SK-N-SH (cell line): ENCODE measurements around the gene PTPN6. TPM values are rescaled to one million over a fixed set of nuclear protein-coding genes. Genes with fewer than 3 reads are reported as not detected.

Source experiments
- CTCF ChIA-PET: fragments of 300-600, 350-600 bp; formaldehyde crosslinking; extraction: SDS; loops from one replicate; lab custom pipeline; 2021; lab: Yijun Ruan, JAX
- POLR2A ChIA-PET: fragments of 350-600 bp; sonication (Branson Sonifier 250); formaldehyde crosslinking; extraction: SDS; loops from one replicate; lab custom pipeline; 2020; ENCODE audit warnings: antibody characterized with exemption, inconsistent platforms; lab: Yijun Ruan, JAX
- DNase-seq: peaks from one replicate; pipeline ENCODE4 v3.0.0; 2012
- H2AFZ ChIP-seq: fragments of 200-600 bp; sonication (generic); 2 replicates; pipeline ENCODE4 v1.8.1; 2016; ENCODE audit warnings: antibody characterized with exemption, mild to moderate bottlenecking, low read depth
- H3F3A ChIP-seq: fragments of 200-600 bp; sonication (generic); replicated peaks from 2 replicates; pipeline ENCODE3; 2016; ENCODE audit warnings: antibody characterized with exemption, mild to moderate bottlenecking; ENCODE audit not compliant: insufficient read depth
- H3K27ac ChIP-seq, 2 experiments: fragments of 200-500 bp in 1 of 2; fragments of 200-600 bp in 1 of 2; sonication (Bioruptor generic) in 1 of 2; sonication (generic), shearing (Covaris generic) in 1 of 2; 2 replicates each; pipeline versions ENCODE4 v1.5.1 to v1.6.1; 2014 to 2016; ENCODE audit warnings: low read depth in 2 of 2, inconsistent platforms in 1 of 2, low read length in 1 of 2, mild to moderate bottlenecking in 1 of 2, mixed read lengths in 1 of 2
- H3K27me3 ChIP-seq: fragments of 200-600 bp; sonication (generic), shearing (Covaris generic); 2 replicates; pipeline ENCODE4 v1.6.1; 2016; ENCODE audit warnings: mixed run types; ENCODE audit not compliant: insufficient read depth
- H3K36me3 ChIP-seq, 2 experiments: fragments of 200-500 bp in 1 of 2; fragments of 200-600 bp in 1 of 2; sonication (Bioruptor generic) in 1 of 2; sonication (generic) in 1 of 2; replicated peaks in 1 of 2; 2 replicates each; pipeline versions ENCODE3 to v1.5.1; 2014 to 2016; ENCODE audit warnings: low read length in 1 of 2, mild to moderate bottlenecking in 1 of 2; ENCODE audit not compliant: insufficient read depth in 2 of 2, control insufficient read depth in 1 of 2
- H3K4me1 ChIP-seq, 2 experiments: fragments of 200-500 bp in 1 of 2; fragments of 200-600 bp in 1 of 2; sonication (Bioruptor generic) in 1 of 2; sonication (generic), shearing (Covaris generic) in 1 of 2; 2 replicates each; pipeline versions ENCODE4 v1.5.1 to v1.6.1; 2014 to 2016; ENCODE audit warnings: low read depth in 1 of 2, low read length in 1 of 2, mixed run types in 1 of 2; ENCODE audit not compliant: insufficient read depth in 2 of 2, control insufficient read depth in 1 of 2
- H3K4me2 ChIP-seq: fragments of 200-600 bp; sonication (generic), shearing (Covaris generic); 2 replicates; pipeline ENCODE4 v1.6.1; 2017; ENCODE audit warnings: mixed run types
- H3K4me3 ChIP-seq, 2 experiments: fragments of 200-500 bp in 1 of 2; fragments of 200-600 bp in 1 of 2; sonication (Bioruptor generic) in 1 of 2; sonication (generic), shearing (Covaris generic) in 1 of 2; 2 replicates each; pipeline versions ENCODE4 v1.5.1 to v1.8.1; 2014 to 2016; ENCODE audit warnings: low read depth in 2 of 2, inconsistent platforms in 1 of 2, low read length in 1 of 2, mild to moderate bottlenecking in 1 of 2, mixed read lengths in 1 of 2, moderate library complexity in 1 of 2
- H3K79me2 ChIP-seq: fragments of 200-600 bp; sonication (generic); 2 replicates; pipeline ENCODE4 v1.8.1; 2017; ENCODE audit warnings: mild to moderate bottlenecking; ENCODE audit not compliant: insufficient read depth
- H3K9ac ChIP-seq: fragments of 200-600 bp; sonication (generic); 2 replicates; pipeline ENCODE4 v1.6.1; 2017; ENCODE audit warnings: mixed run types
- H3K9me2 ChIP-seq: fragments of 200-600 bp; sonication (generic); 2 replicates; pipeline ENCODE4 v1.6.1; 2017; ENCODE audit warnings: mixed run types
- H3K9me3 ChIP-seq: fragments of 200-600 bp; sonication (generic); 2 replicates; pipeline ENCODE4 v1.6.1; 2017; ENCODE audit warnings: mixed run types, mild to moderate bottlenecking, moderate library complexity
- H4K20me1 ChIP-seq: fragments of 200-600 bp; sonication (generic); 2 replicates; pipeline ENCODE4 v1.6.1; 2017; ENCODE audit warnings: mild to moderate bottlenecking, mixed run types; ENCODE audit not compliant: insufficient read depth
- CHD2 ChIP-seq: fragments of 150-350 bp; IDR thresholded peaks from 2 replicates; pipeline ENCODE4 v1.6.1; 2018; ENCODE audit warnings: low read length; ENCODE audit not compliant: partially characterized antibody
- ELF1 ChIP-seq: IDR thresholded peaks from 2 replicates; pipeline ENCODE4 v1.4.0; 2012
- EP300 ChIP-seq, 2 experiments: IDR thresholded peaks; 2 replicates each; pipeline versions ENCODE4 v1.4.0 to v1.6.1; 2012; ENCODE audit warnings: borderline replicate concordance in 1 of 2, low read depth in 1 of 2, low read length in 1 of 2
- JUND ChIP-seq: IDR thresholded peaks from 2 replicates; pipeline ENCODE4 v1.4.0; 2012
- MEF2A ChIP-seq: IDR thresholded peaks from 2 replicates; pipeline ENCODE4 v1.4.0; 2012; ENCODE audit warnings: low read depth, borderline replicate concordance
- MXI1 ChIP-seq: IDR thresholded peaks from 2 replicates; pipeline ENCODE4 v1.6.1; 2012; ENCODE audit warnings: mild to moderate bottlenecking, low read depth, low read length, improper control_type of control experiment
- NRF1 ChIP-seq: IDR thresholded peaks from 2 replicates; pipeline ENCODE4 v1.6.1; 2012; ENCODE audit warnings: low read depth, mild to moderate bottlenecking, low read length
- POLR2AphosphoS5 ChIP-seq: IDR thresholded peaks from 2 replicates; pipeline ENCODE4 v1.6.1; 2012; ENCODE audit warnings: low read depth, low read length
- RFX5 ChIP-seq: IDR thresholded peaks from 2 replicates; pipeline ENCODE4 v1.6.1; 2012; ENCODE audit warnings: mild to moderate bottlenecking, improper control_type of control experiment, low read length
- WGBS: methylation state at CpG from one replicate; pipeline ENCODE4 v1.1.6; 2017; ENCODE audit warnings: low lambda C conversion rate; 5-methylcytosine and 5-hydroxymethylcytosine counted together
- polyA plus RNA-seq, 3 experiments: library from polyadenylated mRNA; depleted of rRNA; stranded (reverse); fragments of >200 nt; gene quantifications; 2 replicates each; pipeline ENCODE4 v1.2.3, GENCODE V29; 2012
- TF ChIP-seq, protein P1 (sequence below): fragments of 200-600 bp; sonication (generic); IDR thresholded peaks from 2 replicates; pipeline ENCODE4 v1.6.1; 2017; ENCODE audit warnings: antibody characterized with exemption, mild to moderate bottlenecking, moderate library complexity
- TF ChIP-seq, protein P2 (sequence below): IDR thresholded peaks from 2 replicates; pipeline ENCODE4 v1.4.0; 2012; ENCODE audit warnings: low read depth, borderline replicate concordance
- TF ChIP-seq, protein P3 (sequence below): IDR thresholded peaks from 2 replicates; pipeline ENCODE4; 2012
- TF ChIP-seq, protein P4 (sequence below): IDR thresholded peaks from 2 replicates; pipeline ENCODE4 v1.4.0; 2012; ENCODE audit warnings: low read depth
- TF ChIP-seq, protein P5 (sequence below): IDR thresholded peaks from 2 replicates; pipeline ENCODE4 v1.6.1; 2012; ENCODE audit warnings: mild to moderate bottlenecking, low read depth, low read length, moderate library complexity

The PTPN6 gene
- polyA plus RNA-seq, 1 of the 3 experiments (the other 2 are of a cell fraction): 0.12 TPM

DNA sequence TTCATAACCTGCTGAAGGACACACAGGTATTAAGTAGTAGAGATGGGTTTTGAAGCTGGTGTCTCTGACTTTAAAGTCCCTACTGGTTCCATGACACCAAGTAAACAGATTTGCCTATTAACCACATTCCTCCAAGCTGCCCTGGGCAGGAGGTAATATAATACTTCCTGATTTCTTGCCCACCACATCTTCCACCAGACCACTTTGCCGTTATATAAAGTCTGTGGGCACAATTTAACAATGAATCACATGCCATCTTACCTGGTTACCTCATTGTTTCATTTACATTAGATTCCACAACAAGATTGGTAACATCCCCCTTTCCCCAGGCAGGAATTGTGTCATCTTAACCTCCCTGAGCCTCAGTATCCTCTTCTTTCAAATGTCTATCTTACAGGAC is 47.4 kb upstream of the PTPN6 start:
- ChIA-PET POLR2A (interaction anchor here (1.4 kb wide), 1 partner anchor 31 kb away, joined by 3 read pairs; the partner anchor contains the start of gene SPSB2), CTCF (interaction anchor here (0.6 to 2.7 kb wide), 4 partner anchors 12 to 31 kb away, joined by 3 to 17 read pairs (median 8); partner anchors contain the start of gene SPSB2)
- Histone ChIP-seq H3K9me2 (no peaks in the 10 kb centered on the region), H3K79me2 (no peaks in the 10 kb centered on the region), H3K9ac (0 out of 2 replicates have a peak overlapping the region, but pooled peaks have one; percentile 97), H3K4me3 (no peak overlapping the region), H3K4me2 (peak overlapping the region; percentile 99; the same call in 1 of the 2 replicates), H4K20me1 (no peaks in the 10 kb centered on the region), H3K27me3 (no peaks in the 10 kb centered on the region), H3K36me3 (peaks cover 0 to 5% of the 10 kb centered on the region in 2 experiments), H2AFZ (peak overlapping the region; percentile 99), H3K4me1 (peaks cover 9 to 10% of the 10 kb centered on the region in 2 experiments; a peak in 2 of 4 replicates), H3K27ac (no peak overlapping the region; a peak in 1 of 4 replicates), H3K9me3 (no peaks in the 10 kb centered on the region), H3F3A (no peaks in the 10 kb centered on the region)
- DNase-seq: no peak
- TF ChIP-seq MXI1: no peak
- TF ChIP-seq MEF2A: no peak
- no peak for TF ChIP-seq RFX5
- TF ChIP-seq, protein P1, sequence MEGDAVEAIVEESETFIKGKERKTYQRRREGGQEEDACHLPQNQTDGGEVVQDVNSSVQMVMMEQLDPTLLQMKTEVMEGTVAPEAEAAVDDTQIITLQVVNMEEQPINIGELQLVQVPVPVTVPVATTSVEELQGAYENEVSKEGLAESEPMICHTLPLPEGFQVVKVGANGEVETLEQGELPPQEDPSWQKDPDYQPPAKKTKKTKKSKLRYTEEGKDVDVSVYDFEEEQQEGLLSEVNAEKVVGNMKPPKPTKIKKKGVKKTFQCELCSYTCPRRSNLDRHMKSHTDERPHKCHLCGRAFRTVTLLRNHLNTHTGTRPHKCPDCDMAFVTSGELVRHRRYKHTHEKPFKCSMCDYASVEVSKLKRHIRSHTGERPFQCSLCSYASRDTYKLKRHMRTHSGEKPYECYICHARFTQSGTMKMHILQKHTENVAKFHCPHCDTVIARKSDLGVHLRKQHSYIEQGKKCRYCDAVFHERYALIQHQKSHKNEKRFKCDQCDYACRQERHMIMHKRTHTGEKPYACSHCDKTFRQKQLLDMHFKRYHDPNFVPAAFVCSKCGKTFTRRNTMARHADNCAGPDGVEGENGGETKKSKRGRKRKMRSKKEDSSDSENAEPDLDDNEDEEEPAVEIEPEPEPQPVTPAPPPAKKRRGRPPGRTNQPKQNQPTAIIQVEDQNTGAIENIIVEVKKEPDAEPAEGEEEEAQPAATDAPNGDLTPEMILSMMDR: no peak
- no peak for TF ChIP-seq EP300 (IDR thresholded peaks at IDR 0.05; ENCODE audit: borderline replicate concordance in 1 of 2, low read depth in 1 of 2, low read length in 1 of 2)
- TF ChIP-seq, protein P2, sequence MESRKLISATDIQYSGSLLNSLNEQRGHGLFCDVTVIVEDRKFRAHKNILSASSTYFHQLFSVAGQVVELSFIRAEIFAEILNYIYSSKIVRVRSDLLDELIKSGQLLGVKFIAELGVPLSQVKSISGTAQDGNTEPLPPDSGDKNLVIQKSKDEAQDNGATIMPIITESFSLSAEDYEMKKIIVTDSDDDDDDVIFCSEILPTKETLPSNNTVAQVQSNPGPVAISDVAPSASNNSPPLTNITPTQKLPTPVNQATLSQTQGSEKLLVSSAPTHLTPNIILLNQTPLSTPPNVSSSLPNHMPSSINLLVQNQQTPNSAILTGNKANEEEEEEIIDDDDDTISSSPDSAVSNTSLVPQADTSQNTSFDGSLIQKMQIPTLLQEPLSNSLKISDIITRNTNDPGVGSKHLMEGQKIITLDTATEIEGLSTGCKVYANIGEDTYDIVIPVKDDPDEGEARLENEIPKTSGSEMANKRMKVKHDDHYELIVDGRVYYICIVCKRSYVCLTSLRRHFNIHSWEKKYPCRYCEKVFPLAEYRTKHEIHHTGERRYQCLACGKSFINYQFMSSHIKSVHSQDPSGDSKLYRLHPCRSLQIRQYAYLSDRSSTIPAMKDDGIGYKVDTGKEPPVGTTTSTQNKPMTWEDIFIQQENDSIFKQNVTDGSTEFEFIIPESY: no peak
- TF ChIP-seq, protein P3, sequence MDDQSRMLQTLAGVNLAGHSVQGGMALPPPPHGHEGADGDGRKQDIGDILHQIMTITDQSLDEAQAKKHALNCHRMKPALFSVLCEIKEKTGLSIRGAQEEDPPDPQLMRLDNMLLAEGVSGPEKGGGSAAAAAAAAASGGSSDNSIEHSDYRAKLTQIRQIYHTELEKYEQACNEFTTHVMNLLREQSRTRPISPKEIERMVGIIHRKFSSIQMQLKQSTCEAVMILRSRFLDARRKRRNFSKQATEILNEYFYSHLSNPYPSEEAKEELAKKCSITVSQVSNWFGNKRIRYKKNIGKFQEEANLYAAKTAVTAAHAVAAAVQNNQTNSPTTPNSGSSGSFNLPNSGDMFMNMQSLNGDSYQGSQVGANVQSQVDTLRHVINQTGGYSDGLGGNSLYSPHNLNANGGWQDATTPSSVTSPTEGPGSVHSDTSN: no peak
- WGBS: 87% methylated on average over 1 of the region's 1 CpG

DNA sequence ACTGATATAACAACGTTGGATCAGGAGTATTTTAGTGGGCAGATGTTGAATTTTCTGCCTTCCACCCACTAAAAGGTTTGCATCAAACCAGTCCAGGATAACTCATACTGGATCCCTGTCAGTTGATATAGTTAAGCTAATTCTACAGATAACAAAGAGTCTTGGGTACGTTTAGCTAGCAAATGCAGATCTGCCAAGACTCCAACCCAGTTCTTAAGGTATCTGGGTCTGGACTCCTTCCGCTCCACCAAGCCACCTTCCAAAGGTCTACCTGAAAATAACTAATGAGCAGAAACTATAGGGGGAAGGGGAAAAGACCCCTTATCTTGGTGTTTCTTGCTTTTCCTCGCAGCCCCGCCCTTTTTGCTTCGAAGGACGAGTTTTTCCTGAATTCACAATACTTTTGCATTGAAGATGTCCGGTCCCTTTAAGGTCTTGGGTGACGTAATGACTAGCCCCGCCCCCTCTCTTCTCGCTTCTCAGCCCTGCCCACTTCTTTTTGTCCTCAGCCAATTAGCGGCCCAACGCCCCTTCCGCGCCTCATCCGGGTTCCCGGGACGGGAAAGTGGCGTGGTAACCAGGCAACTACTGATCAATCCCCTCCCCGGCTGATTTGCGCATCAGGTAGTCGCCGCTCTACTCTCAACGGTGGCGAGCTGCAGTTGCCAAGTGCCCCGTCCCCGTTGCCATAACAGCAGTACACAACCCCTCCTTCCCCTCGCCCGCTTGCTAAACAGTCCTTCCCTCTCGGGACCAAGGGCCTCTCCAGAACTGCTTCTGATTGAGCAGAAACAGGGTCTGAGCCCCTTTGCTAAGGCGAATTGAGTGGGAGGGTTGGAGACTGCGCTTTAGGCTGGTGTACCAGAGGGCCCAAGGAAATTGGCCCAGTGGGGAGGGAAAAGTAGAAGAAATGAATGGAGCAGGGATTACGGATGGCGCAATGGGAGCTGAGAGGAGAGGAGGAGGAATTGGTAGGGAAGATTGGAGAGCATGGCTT is 46.6 kb upstream of the PTPN6 start, which contains the start of gene LRRC23:
Gene LRRC23, plus strand, starts transcription at position 543 of the 997 bp plus-strand sequence. CDS start 812 bp downstream, outside the sequence.
- H3K27ac ChIP-seq: peak within 1 kb of the TSS; percentile 71 to 78
- CTCF ChIA-PET: interaction anchor here (0.6 to 2.9 kb wide), 5 partner anchors 13 to 35 kb away, joined by 3 to 19 read pairs (median 10); partner anchors contain the start of gene SPSB2
- WGBS: 4% methylated on average over 34 of the region's 34 CpGs

More for the DNA sequence above, 46.6 kb upstream of the PTPN6 start, which contains the start of gene LRRC23:
- Histone ChIP-seq H3K9ac (peak within 1 kb of the TSS; percentile 97), H3K9me3 (no peaks in the 10 kb centered on the region), H3F3A (peaks cover 2% of the 10 kb centered on the region), H3K27me3 (no peaks in the 10 kb centered on the region), H3K4me1 (peaks cover 9 to 10% of the 10 kb centered on the region in 2 experiments; a peak in 2 of 4 replicates), H2AFZ (peak within 1 kb of the TSS; percentile 99), H3K4me2 (peak within 1 kb of the TSS; percentile 99), H3K36me3 (peaks cover 0 to 5% of the 10 kb centered on the region in 2 experiments), H3K79me2 (no peaks in the 10 kb centered on the region), H4K20me1 (no peaks in the 10 kb centered on the region), H3K4me3 (peak within 1 kb of the TSS; percentile 72 to 98)
- peak; percentile 88 for DNase-seq
- TF ChIP-seq CHD2: no peak
- no peak for TF ChIP-seq NRF1
- TF ChIP-seq POLR2AphosphoS5: peak; percentile 67
- peak; percentile 74 for TF ChIP-seq ELF1
- TF ChIP-seq MXI1: peak; percentile 80
- TF ChIP-seq, protein P4, sequence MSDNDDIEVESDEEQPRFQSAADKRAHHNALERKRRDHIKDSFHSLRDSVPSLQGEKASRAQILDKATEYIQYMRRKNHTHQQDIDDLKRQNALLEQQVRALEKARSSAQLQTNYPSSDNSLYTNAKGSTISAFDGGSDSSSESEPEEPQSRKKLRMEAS: peak; percentile 58; the same call in 1 of the 2 replicates
- no peak for TF ChIP-seq JUND
- TF ChIP-seq, protein P5, sequence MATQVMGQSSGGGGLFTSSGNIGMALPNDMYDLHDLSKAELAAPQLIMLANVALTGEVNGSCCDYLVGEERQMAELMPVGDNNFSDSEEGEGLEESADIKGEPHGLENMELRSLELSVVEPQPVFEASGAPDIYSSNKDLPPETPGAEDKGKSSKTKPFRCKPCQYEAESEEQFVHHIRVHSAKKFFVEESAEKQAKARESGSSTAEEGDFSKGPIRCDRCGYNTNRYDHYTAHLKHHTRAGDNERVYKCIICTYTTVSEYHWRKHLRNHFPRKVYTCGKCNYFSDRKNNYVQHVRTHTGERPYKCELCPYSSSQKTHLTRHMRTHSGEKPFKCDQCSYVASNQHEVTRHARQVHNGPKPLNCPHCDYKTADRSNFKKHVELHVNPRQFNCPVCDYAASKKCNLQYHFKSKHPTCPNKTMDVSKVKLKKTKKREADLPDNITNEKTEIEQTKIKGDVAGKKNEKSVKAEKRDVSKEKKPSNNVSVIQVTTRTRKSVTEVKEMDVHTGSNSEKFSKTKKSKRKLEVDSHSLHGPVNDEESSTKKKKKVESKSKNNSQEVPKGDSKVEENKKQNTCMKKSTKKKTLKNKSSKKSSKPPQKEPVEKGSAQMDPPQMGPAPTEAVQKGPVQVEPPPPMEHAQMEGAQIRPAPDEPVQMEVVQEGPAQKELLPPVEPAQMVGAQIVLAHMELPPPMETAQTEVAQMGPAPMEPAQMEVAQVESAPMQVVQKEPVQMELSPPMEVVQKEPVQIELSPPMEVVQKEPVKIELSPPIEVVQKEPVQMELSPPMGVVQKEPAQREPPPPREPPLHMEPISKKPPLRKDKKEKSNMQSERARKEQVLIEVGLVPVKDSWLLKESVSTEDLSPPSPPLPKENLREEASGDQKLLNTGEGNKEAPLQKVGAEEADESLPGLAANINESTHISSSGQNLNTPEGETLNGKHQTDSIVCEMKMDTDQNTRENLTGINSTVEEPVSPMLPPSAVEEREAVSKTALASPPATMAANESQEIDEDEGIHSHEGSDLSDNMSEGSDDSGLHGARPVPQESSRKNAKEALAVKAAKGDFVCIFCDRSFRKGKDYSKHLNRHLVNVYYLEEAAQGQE: no peak
- TF ChIP-seq, all 33 proteins: peak for 4
- H3K9me2 ChIP-seq: no peaks in the 10 kb centered on the region
- POLR2A ChIA-PET: interaction anchor here (0.9 to 2.2 kb wide), 5 partner anchors 10 to 39 kb away, joined by 4 to 6 read pairs (median 5); partner anchors contain the start of genes C12orf57, ENO2, RNU7-1 and SPSB2
